GM12872 (cell line): ENCODE results near the gene KIAA0232.

Experiments
- TF ChIP-seq, protein P1 (sequence below): IDR thresholded peaks from 3 replicates; pipeline ENCODE4 v1.5.1; 2011; ENCODE audit warnings: low read depth, mild to moderate bottlenecking, low read length, moderate library complexity; ENCODE audit not compliant: insufficient read depth

KIAA0232 gene

DNA sequence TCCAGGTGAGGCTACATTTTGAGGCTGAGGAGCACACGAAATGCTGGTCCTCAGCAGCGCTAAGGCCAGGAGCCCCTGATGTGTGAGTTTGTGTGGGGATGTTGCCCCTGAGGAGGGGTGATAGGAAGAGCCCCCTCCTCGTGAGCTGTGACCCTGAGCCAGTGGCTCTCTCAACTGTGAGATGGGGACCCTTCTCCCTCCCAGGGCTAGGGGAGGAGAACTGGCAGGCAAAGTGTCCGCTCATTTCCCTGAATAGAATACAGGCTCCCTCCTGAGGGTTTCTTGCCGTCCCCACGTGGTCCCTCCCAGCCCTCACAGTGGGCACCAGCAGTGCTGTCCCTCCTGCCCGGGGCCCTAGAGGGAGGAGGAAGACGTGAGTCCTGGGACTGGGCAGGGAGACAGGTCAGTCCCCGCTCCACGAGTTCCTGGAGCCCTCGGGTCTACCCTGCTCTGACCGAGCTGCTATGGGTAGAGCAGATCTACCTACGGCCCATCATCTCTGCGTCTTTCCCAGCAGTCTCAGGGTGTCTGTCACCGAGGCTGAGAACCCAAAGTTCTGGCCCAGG is 106.1 kb downstream of the KIAA0232 start:
- TF ChIP-seq, protein P1, sequence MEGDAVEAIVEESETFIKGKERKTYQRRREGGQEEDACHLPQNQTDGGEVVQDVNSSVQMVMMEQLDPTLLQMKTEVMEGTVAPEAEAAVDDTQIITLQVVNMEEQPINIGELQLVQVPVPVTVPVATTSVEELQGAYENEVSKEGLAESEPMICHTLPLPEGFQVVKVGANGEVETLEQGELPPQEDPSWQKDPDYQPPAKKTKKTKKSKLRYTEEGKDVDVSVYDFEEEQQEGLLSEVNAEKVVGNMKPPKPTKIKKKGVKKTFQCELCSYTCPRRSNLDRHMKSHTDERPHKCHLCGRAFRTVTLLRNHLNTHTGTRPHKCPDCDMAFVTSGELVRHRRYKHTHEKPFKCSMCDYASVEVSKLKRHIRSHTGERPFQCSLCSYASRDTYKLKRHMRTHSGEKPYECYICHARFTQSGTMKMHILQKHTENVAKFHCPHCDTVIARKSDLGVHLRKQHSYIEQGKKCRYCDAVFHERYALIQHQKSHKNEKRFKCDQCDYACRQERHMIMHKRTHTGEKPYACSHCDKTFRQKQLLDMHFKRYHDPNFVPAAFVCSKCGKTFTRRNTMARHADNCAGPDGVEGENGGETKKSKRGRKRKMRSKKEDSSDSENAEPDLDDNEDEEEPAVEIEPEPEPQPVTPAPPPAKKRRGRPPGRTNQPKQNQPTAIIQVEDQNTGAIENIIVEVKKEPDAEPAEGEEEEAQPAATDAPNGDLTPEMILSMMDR = no peak

DNA sequence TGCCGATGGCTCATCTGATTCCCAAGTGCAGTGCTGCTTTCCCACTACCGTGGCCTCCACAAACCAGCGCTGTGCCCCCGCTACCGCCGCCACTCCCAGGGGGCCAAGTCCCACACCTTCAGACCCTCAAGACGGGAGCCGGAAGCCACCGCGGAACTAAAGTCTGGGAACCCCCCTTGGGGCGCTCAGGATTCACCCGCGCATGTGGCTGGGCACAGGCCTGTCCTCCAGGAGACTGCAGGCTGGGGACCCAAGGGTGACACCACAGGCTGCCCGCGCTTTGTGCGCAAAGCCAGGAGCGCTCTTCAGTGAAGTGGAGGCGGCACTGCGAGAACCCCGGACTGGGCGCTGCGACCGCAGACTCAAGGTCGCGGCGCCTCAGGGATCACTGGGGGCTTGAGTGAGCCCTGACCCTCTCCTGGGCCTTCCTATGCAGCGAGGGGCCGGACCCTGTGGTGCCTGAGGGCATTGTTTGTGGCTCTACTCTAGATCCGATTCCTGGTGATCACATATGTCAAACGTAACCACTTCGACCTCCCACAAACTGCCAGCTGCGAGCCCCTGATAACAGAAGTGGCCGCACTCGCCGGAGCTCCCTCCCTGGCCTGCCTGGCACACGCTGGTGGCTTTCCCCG is 106.7 kb downstream of the KIAA0232 start:
- TF ChIP-seq, protein P1 = no peak

DNA sequence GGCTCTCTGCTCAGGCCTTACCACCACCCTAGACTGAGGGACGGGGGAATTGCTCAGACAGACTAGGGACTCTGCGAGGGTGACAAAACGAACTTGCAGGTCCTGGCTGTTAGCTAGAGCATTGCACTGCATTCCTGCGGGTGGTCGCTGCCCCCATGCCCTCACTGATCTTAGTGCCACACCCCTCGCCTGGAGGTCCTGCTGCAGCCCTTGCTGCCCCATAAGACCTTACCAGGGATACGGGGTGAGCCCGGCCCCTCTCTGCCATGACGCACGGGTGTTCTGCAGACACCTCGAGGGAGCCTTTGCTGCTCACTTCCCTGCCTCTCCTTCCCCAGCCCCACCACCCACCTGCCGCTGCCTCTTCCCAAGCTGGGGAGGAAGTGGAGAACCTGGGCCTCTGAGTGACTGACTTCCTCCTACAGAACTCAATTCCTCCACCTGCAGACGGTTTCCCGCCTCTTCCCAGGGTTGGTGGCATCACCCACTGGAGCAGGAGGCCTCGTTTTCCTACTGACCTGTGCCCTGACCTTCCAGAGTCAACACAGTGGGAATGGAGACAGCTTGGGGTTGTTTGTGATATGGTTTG is 107.3 kb downstream of the KIAA0232 start:
- TF ChIP-seq, protein P1 = no peak

DNA sequence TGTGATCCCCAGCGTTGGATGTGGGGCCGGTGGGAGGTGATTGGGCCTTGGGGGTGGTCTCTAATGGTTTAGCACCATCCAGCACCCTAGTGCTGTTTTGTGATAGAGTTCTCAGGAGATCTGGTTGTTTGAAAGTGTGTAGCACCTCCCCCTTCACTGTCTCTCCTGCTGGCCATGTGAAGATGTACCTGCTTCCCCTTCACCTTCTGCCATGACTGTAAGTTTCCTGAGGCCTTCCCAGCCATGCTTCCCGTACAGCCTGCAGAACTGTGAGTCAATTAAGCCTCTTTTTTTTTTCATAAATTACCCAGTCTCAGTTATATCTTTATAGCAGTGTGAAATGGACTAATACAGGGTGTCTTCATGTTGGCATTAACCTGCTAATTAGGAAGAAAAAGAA is 107.8 kb downstream of the KIAA0232 start:
- TF ChIP-seq, protein P1 = no peak

DNA sequence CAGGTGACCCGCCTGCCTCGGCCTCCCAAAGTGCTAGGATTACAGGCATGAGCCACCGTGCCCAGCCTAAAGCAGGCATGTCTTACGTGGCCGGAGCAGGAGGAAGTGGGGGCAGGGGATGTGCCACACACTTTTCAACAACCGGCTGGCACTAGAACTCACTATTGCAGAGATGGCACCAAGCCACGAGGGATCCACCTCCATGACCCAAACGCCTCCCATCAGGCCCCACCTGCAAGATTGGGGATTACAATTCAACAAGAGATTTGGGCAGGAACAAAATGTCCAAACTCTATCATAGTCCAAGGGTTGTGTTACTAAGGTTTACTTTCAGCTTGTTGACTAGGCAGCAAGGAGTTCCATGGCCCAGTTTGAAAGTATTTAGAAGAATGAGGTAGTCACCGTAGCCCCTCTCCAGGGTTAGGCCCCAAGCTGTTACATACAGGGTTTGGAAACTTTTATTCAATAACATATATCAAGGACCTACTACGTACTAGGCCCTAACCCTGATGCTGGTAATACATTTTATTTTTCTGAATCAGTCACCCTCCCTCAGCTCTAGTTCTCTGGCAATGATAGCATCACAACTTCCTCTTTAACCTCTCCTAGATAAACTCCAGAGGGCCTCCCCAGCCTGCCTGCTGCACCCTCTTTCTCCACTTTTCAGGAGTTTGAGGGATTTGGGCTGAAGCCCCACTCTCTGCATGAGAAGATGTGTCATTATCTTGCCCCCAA is 109.1 kb downstream of the KIAA0232 start:
- TF ChIP-seq, protein P1 = no peak

DNA sequence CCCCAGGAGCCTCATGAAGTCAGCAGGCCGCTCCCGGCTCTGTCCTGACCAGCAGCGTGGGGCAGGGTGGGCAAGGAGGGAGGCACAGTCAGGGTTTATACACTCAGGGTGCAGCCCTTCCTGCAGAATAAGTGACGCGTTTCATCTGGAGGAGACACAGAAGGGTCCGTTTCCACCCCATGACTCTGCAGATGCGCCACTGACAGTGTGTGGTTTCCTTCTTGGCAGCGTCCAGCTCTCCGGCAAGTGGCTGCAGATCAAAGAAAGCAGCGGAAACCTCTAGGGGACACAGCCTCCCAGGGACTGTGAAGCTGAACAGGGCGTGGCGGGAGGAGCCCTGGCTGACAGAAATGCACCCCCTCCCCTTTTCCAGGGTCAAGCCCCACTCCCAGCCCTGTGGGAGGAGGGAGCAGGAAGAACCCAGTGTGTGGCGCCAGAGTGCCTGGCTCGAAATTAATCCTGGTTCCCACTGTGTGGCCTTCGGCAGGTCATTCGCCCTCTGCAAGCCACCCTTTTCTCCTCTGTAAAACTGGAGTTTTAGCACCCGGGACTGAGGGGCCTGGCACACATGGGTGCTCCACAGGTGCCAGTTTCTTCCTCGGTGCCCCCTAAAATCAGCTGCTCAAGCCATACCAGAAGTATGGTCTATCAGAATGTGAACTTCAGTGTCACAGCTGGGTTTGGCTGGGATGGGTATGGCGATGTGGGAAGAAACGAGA is 109.8 kb downstream of the KIAA0232 start:
- TF ChIP-seq, protein P1 = no peak

DNA sequence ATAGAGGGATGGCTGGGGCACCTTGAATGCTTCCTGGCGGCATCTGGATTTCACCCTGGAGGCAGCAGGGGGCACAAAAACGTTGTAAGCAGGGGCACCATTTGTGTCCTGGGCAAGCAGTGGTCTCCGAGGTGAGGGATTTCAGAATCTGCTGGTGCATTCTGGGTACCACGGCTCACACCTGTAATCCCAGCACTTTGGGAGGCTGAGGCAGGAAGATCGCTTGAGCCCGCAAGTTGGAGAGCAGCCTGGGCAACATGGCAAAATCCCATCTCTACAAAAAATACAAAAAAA is 110.3 kb downstream of the KIAA0232 start:
- TF ChIP-seq, protein P1 = no peak
